Fibroblast of upper back skin (primary cell): ENCODE data around the gene GABARAPL2.
"Not testable (repeated sequence)": the region's sequence is repeated elsewhere in the genome, so short reads cannot be mapped to it uniquely, and the experiment has no call there.

Source experiments
- DNase-seq: peaks from one replicate; pipeline ENCODE4 v3.0.0-alpha.2; 2013

GABARAPL2 gene, protein sequence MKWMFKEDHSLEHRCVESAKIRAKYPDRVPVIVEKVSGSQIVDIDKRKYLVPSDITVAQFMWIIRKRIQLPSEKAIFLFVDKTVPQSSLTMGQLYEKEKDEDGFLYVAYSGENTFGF

GRCh38 chr16:75566040-75566757 lies at the start of gene GABARAPL2:
GABARAPL2 (plus strand) TSS chr16:75566379; CDS start chr16:75566487, 108 bp downstream.
- peak; percentile 71 for DNase-seq

DNA sequence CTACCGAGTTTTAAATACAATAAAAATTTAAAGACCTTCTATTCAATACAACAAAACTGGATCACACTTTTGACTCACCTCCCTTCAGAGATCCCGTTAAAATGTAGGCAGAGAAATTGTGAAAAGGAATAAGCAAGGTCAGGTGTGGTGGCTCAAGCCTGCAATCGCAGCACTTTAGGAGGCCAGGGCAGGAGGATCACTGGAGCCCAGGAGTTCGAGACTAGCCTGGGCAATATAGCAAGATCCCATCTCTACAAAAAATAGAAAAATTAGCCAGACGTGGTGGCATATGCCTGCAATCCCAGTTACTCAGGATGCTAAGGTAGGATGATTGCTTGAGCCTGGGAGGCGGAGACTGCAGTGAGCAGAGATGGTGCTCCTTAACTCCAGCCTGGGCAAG lies 47.0 kb upstream of the GABARAPL2 start:
- no peak for DNase-seq

GRCh38 chr16:75526032-75526790 lies 40.0 kb upstream of the GABARAPL2 start:
- DNase-seq: no peak

DNA sequence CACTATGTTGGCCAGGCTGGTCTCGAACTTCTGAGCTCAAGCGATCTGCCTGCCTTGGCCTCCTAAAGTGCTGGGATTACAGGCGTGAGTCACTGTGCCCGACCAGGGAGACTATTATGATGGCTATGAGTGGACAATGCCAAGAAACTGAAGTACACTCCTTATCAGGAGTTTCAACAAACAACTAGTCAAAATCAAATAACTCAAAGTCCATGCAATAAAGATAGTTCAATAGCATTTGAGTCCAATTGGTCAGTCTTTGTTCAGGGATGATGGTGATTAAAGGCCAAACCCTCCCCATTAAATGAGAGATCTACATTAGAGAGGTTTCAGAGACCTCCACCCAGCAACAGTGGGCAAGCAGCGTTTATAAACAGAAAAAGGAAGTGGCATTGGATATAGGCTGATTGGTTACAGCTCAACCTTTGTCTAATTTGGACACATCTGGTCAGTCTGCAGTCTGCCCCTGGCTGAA lies 38.3 kb upstream of the GABARAPL2 start:
- DNase-seq: no peak

- no peak for DNase-seq
Measured at GRCh38 chr16:75529056-75529905, 36.9 kb upstream of the GABARAPL2 start.

GRCh38 chr16:75529959-75530358 lies 36.2 kb upstream of the GABARAPL2 start:
- no peak for DNase-seq

DNA sequence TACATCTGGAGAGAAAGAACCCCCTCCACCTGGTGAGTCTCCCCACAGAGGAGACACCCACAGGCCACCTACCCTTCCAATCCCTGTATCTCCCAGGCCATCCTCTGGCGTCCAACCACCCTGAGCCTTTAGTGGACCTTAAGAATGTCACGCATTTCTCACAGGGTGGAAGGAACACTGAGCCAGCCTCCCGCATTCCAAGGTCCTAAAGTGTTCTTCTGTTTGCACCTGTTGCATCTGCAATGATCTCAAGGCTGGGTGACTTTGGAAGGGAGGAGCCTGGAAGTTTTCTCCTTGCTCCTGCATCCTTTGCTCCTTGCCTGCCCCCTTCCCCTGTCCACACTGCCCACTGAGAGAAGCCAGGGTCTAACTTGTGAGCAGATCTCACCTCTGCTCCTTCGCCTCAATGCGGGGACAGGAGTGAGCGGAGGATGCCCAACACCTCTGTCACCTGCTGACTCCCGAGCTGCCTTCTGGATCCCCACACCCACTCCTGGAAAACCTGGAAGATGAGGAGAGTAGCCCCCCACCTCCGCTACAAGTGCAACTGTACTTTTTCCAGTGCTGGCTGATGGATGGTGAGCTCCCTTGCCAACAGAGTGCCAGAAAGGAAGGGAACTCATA lies 33.9 kb upstream of the GABARAPL2 start:
- no peak for DNase-seq

- no peak for DNase-seq
Measured at GRCh38 chr16:75532791-75533190, 33.4 kb upstream of the GABARAPL2 start.

GRCh38 chr16:75534560-75535205 lies 31.5 kb upstream of the GABARAPL2 start:
- DNase-seq: no peak

GRCh38 chr16:75535211-75535843 lies 30.9 kb upstream of the GABARAPL2 start:
- no peak for DNase-seq

GRCh38 chr16:75535901-75536300 lies 30.3 kb upstream of the GABARAPL2 start, which contains the start of gene CHST5:
CHST5 (minus strand) TSS chr16:75536108; CDS start chr16:75530384, 5,724 bp downstream.
- DNase-seq: no peak

GRCh38 chr16:75537776-75538175 lies 28.4 kb upstream of the GABARAPL2 start:
- DNase-seq: no peak

- DNase-seq: not testable (repeated sequence)
Measured at GRCh38 chr16:75538882-75539565, 27.2 kb upstream of the GABARAPL2 start.

- DNase-seq: no peak
Measured at GRCh38 chr16:75541236-75541635, 24.9 kb upstream of the GABARAPL2 start.

DNA sequence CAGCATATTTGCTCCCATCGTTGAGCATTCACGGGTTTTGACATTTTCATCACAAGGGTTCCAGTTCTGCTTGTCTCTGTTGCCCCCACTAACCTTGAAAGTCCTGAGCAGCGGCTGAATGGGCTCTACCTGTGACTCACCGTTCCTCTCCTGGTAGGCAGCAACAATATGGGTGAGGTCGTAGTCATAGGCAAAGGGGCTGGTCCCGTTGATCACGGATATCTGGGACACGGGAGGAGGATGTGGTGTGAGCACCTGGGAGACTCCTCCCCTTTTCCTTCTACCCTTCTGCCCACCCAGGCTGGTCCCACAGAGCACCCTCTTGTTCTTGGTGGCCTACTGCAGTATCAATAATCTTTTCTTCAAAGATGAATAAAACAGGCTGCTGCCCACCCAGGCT lies 23.7 kb upstream of the GABARAPL2 start:
- DNase-seq: not testable (repeated sequence)

- DNase-seq: not testable (repeated sequence)
Measured at GRCh38 chr16:75545879-75546278, 20.3 kb upstream of the GABARAPL2 start.

DNA sequence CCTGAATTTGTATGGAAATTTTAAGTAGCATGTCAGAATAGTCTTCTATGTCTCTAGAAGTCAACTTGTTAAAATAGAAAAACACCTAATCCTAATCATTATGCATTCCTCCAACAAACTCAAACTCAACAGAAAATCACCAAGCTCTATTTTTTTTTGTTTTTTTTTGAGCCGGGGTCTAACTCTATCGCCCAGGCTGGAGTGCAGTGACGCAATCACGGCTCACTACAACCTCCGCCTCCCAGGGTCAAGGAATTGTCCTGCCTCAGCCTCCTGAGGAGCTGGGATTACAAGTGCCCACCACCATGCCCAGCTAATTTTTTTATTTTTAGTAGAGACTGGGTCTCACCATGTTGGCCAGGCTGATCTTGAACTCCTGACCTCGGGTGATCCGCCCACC lies 19.9 kb upstream of the GABARAPL2 start:
- DNase-seq: no peak

- not testable (repeated sequence) for DNase-seq
Measured at GRCh38 chr16:75548456-75548855, 17.7 kb upstream of the GABARAPL2 start.

GRCh38 chr16:75550211-75550662 lies 15.9 kb upstream of the GABARAPL2 start:
- DNase-seq: peak; percentile 23

DNA sequence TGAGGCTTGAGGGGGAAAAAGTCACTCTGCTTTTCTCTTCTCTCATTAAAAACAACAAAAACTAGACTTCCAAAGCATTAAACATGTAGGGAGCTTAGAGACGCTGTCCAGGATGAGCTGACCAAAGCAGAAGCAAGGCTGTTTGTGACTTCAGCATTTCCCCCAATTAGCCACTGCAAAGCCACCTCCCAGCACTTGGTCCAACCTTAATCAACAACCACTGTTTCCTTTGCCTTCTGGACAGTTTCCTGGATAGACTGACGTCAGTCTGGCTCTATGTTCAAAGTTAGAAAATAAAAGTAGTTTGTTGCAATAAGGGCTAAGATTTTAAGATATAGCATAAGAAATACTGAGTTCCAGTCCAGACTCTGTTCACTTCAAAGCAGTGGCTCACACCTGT lies 13.2 kb upstream of the GABARAPL2 start:
- DNase-seq: no peak
